ENCODE data around the gene MORN5. TPM values are rescaled to one million over a fixed set of nuclear protein-coding genes. Genes with fewer than 3 reads are reported as not detected.
A peak's percentile ranks its signal among the peaks of the same experiment; 100 is the strongest.

MORN5 gene
- total RNA-seq (0.33 and 0.51 TPM in 2 replicates), polyA plus RNA-seq (not detected in 2 replicates), polyA minus RNA-seq (ENCODE audit: low replicate concordance) (not detected in 2 replicates)
- polyA plus RNA-seq (2012) = not detected in 2 replicates

DNA sequence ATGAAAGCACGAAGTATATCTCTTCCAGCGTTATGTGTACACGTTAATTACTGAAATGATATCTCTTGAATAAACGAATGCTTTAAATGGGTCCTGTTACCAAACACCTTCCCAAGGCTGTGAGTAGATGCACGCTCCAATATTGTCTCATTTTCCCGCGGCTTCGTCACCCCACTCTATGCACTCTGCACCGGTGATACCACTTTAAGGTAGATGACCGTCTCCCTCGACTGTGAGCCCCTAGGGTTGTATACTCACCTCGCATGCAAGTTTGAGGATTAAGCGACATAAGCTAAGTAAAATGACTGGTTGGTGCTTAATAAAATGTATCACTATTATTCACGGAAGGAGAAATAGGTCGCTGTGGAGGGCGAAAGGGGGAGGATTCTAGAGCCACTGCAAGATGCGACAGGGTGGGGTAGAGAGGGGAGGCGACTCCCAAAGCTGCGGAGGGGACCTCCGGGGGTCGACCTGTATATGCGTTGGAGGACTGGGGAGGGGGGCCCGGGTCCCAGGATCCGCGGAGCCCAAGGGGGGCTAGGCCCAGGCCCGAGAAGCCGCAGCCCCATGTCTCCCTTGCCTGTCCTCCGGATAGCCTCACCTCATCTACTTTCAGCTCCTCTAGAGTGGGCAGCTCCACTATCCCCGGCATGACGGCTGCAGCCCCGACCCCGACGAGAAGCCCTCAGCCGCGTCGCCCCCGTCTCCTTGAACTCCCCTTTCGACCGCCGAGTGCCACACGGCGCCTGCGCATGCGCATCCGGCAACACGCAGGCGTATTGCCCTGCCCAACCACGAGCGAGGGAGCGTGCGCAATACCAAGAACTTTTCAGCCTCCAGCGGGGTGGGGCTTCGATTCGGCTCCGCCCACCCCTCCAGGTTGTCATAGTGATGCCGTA, at the start of gene MORN5, which contains the start of gene NDUFA8:
TSS of gene MORN5 (plus strand) at position 883 of the 899 bp plus-strand sequence. CDS start 65 bp downstream, outside the sequence.
TSS of gene NDUFA8 (minus strand) at position 754 of the 899 bp plus-strand sequence. CDS start at position 652, 102 bp downstream.
- H2AFZ ChIP-seq (ENCODE audit: low read length) = peak within 1 kb of the TSS; percentile 92
- H3K27me3 ChIP-seq (ENCODE audit: control insufficient read depth, insufficient read depth, low read length) = peaks cover 4% of the 10 kb centered on the region
- no peaks in the 10 kb centered on the region for H4K20me1 ChIP-seq (ENCODE audit: control insufficient read depth, extremely low read depth, insufficient read depth, low read length)
- DNase-seq (ENCODE audit: low read depth in 2 of 2) = peak; percentile 90 to 96
- no peaks in the 10 kb centered on the region for H3K9me3 ChIP-seq (ENCODE audit: control insufficient read depth, insufficient read depth, low read depth, low read length)
- no peak for TF ChIP-seq EZH2 (IDR thresholded peaks at IDR 0.05; ENCODE audit: low read length, missing control alignments)
- no peak for TF ChIP-seq CTCF (conservative IDR thresholded peaks at IDR 0.05 in 1 of 2, IDR thresholded peaks at IDR 0.05 in 1 of 2; ENCODE audit: low read depth in 1 of 2, low read length in 2 of 2)
- H3K4me3 ChIP-seq (replicated peaks in 1 of 4; ENCODE audit: control extremely low read depth in 1 of 4, insufficient read depth in 1 of 4, low read depth in 3 of 4, low read length in 4 of 4) = peak within 1 kb of the TSS; percentile 53 to 98 (median 80)
- H3K9ac ChIP-seq (ENCODE audit: insufficient read depth, low read length) = peak within 1 kb of the TSS; percentile 80
- H3K27ac ChIP-seq (ENCODE audit: insufficient read depth, low read length) = peak within 1 kb of the TSS; percentile 70
- H3K4me1 ChIP-seq (ENCODE audit: control insufficient read depth, extremely low read depth, insufficient read depth, low read length) = no peaks in the 10 kb centered on the region
- H3K79me2 ChIP-seq (ENCODE audit: control insufficient read depth, insufficient read depth, low read length) = peaks cover 20% of the 10 kb centered on the region
- no peaks in the 10 kb centered on the region for H3K36me3 ChIP-seq (ENCODE audit: control insufficient read depth, insufficient read depth, low read length)
- peak within 1 kb of the TSS; percentile 86 for H3K4me2 ChIP-seq (ENCODE audit: extremely low read depth, insufficient read depth, low read length)

GRCh38 chr9:122110100-122110833, 49.4 kb upstream of the MORN5 start:
- no peak for DNase-seq (ENCODE audit: low read depth in 2 of 2)
- no peaks in the 10 kb centered on the region for H3K79me2 ChIP-seq (ENCODE audit: control insufficient read depth, insufficient read depth, low read length)
- H3K27ac ChIP-seq (ENCODE audit: insufficient read depth, low read length) = no peak overlapping the region
- H4K20me1 ChIP-seq (ENCODE audit: control insufficient read depth, extremely low read depth, insufficient read depth, low read length) = no peaks in the 10 kb centered on the region
- no peaks in the 10 kb centered on the region for H3K36me3 ChIP-seq (ENCODE audit: control insufficient read depth, insufficient read depth, low read length)
- no peak overlapping the region for H2AFZ ChIP-seq (ENCODE audit: low read length)
- H3K9ac ChIP-seq (ENCODE audit: insufficient read depth, low read length) = no peak overlapping the region
- H3K27me3 ChIP-seq (ENCODE audit: control insufficient read depth, insufficient read depth, low read length) = peaks cover 7% of the 10 kb centered on the region
- no peak overlapping the region for H3K4me2 ChIP-seq (ENCODE audit: extremely low read depth, insufficient read depth, low read length)
- TF ChIP-seq EZH2 (IDR thresholded peaks at IDR 0.05; ENCODE audit: low read length, missing control alignments) (no peak), CTCF (conservative IDR thresholded peaks at IDR 0.05 in 1 of 2, IDR thresholded peaks at IDR 0.05 in 1 of 2; ENCODE audit: low read depth in 1 of 2, low read length in 2 of 2) (no peak)
- H3K4me3 ChIP-seq (replicated peaks in 1 of 4; ENCODE audit: control extremely low read depth in 1 of 4, insufficient read depth in 1 of 4, low read depth in 3 of 4, low read length in 4 of 4) = no peak overlapping the region
- H3K9me3 ChIP-seq (ENCODE audit: control insufficient read depth, insufficient read depth, low read depth, low read length) = no peaks in the 10 kb centered on the region
- peaks cover 2% of the 10 kb centered on the region for H3K4me1 ChIP-seq (ENCODE audit: control insufficient read depth, extremely low read depth, insufficient read depth, low read length)

Data from fibroblast of lung (primary cell).